ENCODE measurements around the gene GPR55.
"Not testable (repeated sequence)": the region's sequence is repeated elsewhere in the genome, so short reads cannot be mapped to it uniquely, and the experiment has no call there.

The GPR55 gene

GRCh38 chr2:230968921-230969658 is 44.0 kb upstream of the GPR55 start:
- no peak overlapping the region for H3K9ac ChIP-seq
- no peaks in the 10 kb centered on the region for H3K79me2 ChIP-seq
- H3K4me2 ChIP-seq (ENCODE audit: low read length) = no peak overlapping the region
- H3K27me3 ChIP-seq (ENCODE audit: control insufficient read depth, insufficient read depth, low read length) = no peaks in the 10 kb centered on the region
- H3K4me1 ChIP-seq = no peaks in the 10 kb centered on the region
- H3K36me3 ChIP-seq (ENCODE audit: control insufficient read depth, insufficient read depth, low read length) = no peaks in the 10 kb centered on the region
- H3K4me3 ChIP-seq (ENCODE audit: low read depth, low read length) = no peak overlapping the region
- H3K27ac ChIP-seq = no peak overlapping the region
- no peak overlapping the region for H2AFZ ChIP-seq
- no peak for TF ChIP-seq CTCF (IDR thresholded peaks at IDR 0.05)
- no peaks in the 10 kb centered on the region for H3K9me3 ChIP-seq (ENCODE audit: control insufficient read depth, low read length)

GRCh38 chr2:230968314-230968713 is 43.3 kb upstream of the GPR55 start:
- not testable (repeated sequence) for H3K36me3 ChIP-seq (ENCODE audit: control insufficient read depth, insufficient read depth, low read length); H3K27me3 ChIP-seq (ENCODE audit: control insufficient read depth, insufficient read depth, low read length); H3K4me3 ChIP-seq (ENCODE audit: low read depth, low read length); H2AFZ ChIP-seq; H3K79me2 ChIP-seq; H3K4me1 ChIP-seq; H3K9ac ChIP-seq; H3K9me3 ChIP-seq (ENCODE audit: control insufficient read depth, low read length); H3K27ac ChIP-seq; H3K4me2 ChIP-seq (ENCODE audit: low read length)

GRCh38 chr2:230967113-230967512 is 42.1 kb upstream of the GPR55 start:
- H3K4me3 ChIP-seq (ENCODE audit: low read depth, low read length) = no peak overlapping the region
- no peak overlapping the region for H2AFZ ChIP-seq
- H3K27ac ChIP-seq = no peak overlapping the region
- H3K9me3 ChIP-seq (ENCODE audit: control insufficient read depth, low read length) = no peaks in the 10 kb centered on the region
- H3K9ac ChIP-seq = no peak overlapping the region
- no peaks in the 10 kb centered on the region for H3K79me2 ChIP-seq
- no peaks in the 10 kb centered on the region for H3K4me1 ChIP-seq
- H3K27me3 ChIP-seq (ENCODE audit: control insufficient read depth, insufficient read depth, low read length) = no peaks in the 10 kb centered on the region
- no peak overlapping the region for H3K4me2 ChIP-seq (ENCODE audit: low read length)
- no peaks in the 10 kb centered on the region for H3K36me3 ChIP-seq (ENCODE audit: control insufficient read depth, insufficient read depth, low read length)
- no peak for TF ChIP-seq CTCF (IDR thresholded peaks at IDR 0.05)

- Histone ChIP-seq H3K36me3 (ENCODE audit: control insufficient read depth, insufficient read depth, low read length) (no peaks in the 10 kb centered on the region), H2AFZ (no peak overlapping the region), H3K4me2 (ENCODE audit: low read length) (no peak overlapping the region), H3K27ac (no peak overlapping the region), H3K9ac (no peak overlapping the region), H3K79me2 (no peaks in the 10 kb centered on the region), H3K4me3 (ENCODE audit: low read depth, low read length) (no peak overlapping the region), H3K4me1 (no peaks in the 10 kb centered on the region), H3K27me3 (ENCODE audit: control insufficient read depth, insufficient read depth, low read length) (no peaks in the 10 kb centered on the region), H3K9me3 (ENCODE audit: control insufficient read depth, low read length) (no peaks in the 10 kb centered on the region)
- no peak for TF ChIP-seq CTCF (IDR thresholded peaks at IDR 0.05)
Measured at GRCh38 chr2:230964136-230964730, 39.2 kb upstream of the GPR55 start.

GRCh38 chr2:230961091-230961491 is 36.0 kb upstream of the GPR55 start:
- TF ChIP-seq CTCF (IDR thresholded peaks at IDR 0.05) = no peak
- no peak overlapping the region for H3K4me3 ChIP-seq (ENCODE audit: low read depth, low read length)
- H2AFZ ChIP-seq = no peak overlapping the region
- no peaks in the 10 kb centered on the region for H3K9me3 ChIP-seq (ENCODE audit: control insufficient read depth, low read length)
- no peak overlapping the region for H3K4me2 ChIP-seq (ENCODE audit: low read length)
- H3K79me2 ChIP-seq = no peaks in the 10 kb centered on the region
- no peak overlapping the region for H3K27ac ChIP-seq
- no peaks in the 10 kb centered on the region for H3K4me1 ChIP-seq
- no peaks in the 10 kb centered on the region for H3K27me3 ChIP-seq (ENCODE audit: control insufficient read depth, insufficient read depth, low read length)
- no peaks in the 10 kb centered on the region for H3K36me3 ChIP-seq (ENCODE audit: control insufficient read depth, insufficient read depth, low read length)
- no peak overlapping the region for H3K9ac ChIP-seq

All from parathyroid adenoma (tissue), 2 donors.